HG03103 (cell line): Measurements from ENCODE around the gene ZNF382.

Source experiments
- ATAC-seq: cut with Tn5 transposase; IDR thresholded peaks from one replicate; pipeline ENCODE4 v1.9.1; 2021; ENCODE audit warnings: low read depth; ENCODE audit not compliant: unreplicated experiment

The ZNF382 gene

DNA sequence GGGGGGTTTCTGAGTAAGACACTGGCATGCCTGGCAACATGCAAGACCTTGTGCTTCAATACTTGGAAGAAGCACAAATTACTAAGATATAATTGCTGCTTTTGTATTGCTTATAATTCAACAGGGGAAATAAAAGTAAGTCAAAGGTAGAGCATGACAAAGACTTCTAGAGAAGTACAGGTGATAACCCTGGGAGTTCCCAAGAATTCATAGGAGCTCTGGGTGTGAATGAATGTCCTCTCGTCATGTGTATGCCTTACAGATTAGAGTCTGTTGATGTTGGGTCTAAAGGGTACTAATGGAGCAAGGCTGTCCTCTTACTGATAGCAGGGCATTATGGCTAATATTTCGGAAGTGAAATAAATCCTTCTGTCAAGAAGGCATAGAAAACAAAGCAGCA, 69.1 kb downstream of the ZNF382 start:
- ATAC-seq: no peak

DNA sequence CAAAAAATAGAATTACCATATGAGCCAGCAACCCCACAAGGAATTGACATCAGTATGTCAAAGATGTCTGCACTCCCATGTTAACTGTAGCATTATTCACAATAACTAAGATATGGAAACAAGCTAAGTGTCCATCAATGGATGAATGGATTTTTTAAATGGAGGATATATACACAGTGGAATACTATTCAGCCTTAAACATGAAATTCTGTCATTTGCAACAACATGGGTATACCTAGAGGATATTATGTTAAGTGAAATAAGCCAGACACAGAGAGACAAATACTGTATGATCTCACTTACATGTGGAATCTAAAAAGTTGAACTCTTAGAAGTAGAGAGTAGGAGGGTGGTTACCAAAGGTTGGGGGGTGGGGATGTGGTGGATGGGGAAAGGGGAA, 74.3 kb downstream of the ZNF382 start:
- no peak for ATAC-seq
